H54 (cell line): ENCODE results near the gene GPC5.
"Not testable (repeated sequence)": the region's sequence is repeated elsewhere in the genome, so short reads cannot be mapped to it uniquely, and the experiment has no call there.

Experiments
- DNase-seq: peaks from one replicate; pipeline ENCODE4 v3.0.0; 2011; ENCODE audit warnings: low spot score, mixed read lengths; ENCODE audit not compliant: insufficient read length
- FAIRE-seq: peaks from 3 replicates; lab custom pipeline; 2011; peaks lifted over from hg19 to GRCh38; lab: Jason Lieb, UNC
- POLR2A ChIP-seq: IDR thresholded peaks from 2 replicates; pipeline ENCODE4 v1.6.1; 2011; ENCODE audit warnings: low read depth, mild to moderate bottlenecking, low read length

GPC5 gene

GRCh38 chr13:91659256-91660075 lies 261.0 kb downstream of the GPC5 start:
- FAIRE-seq, result no peak
- TF ChIP-seq POLR2A, result no peak
- no peak for DNase-seq

GRCh38 chr13:91660076-91660415 lies 261.6 kb downstream of the GPC5 start:
- no peak for TF ChIP-seq POLR2A
- no peak for DNase-seq
- FAIRE-seq, result no peak

DNA sequence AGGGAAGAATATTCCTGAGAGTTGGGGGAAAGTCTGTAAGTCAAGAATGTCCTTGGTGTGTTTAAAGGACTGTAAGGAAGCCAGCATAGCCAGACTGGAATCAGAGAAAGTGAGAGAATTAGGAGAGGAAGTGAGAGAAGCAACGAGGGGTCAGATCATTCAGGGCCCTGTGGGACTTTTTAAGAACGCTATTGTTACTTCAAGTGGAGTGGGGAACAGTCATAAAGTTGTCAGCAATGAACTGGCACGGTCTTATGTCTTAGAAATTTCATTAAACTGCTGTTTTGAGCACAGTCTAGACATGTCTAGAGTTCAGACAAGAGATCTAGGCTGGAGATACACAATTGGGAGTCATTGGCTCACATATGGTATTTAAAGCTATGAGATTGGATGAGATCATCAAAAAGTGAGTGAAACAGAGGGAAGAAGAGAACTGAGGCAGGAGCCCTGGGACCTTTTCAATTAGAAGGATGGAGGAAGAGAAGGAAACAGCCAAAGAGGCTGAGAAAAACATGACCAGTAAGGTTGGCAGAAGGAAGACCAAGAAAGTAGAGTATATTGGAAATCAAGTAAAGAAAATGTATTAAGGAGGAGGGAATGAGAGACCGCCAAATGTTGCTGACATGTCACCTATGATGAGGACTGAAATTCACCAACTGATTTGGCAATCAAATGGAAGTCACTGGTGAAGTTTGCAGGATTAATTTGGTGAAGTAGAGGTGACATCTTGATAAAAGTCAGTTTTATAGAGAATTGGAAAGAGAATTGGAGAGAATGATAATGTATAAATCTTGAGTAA lies 263.5 kb downstream of the GPC5 start:
- no peak for DNase-seq
- no peak for FAIRE-seq
- no peak for TF ChIP-seq POLR2A

- FAIRE-seq, result no peak
- no peak for DNase-seq
- no peak for TF ChIP-seq POLR2A
These were observed 265.6 kb downstream of the GPC5 start for GRCh38 chr13:91664039-91664438.

- no peak for DNase-seq
- TF ChIP-seq POLR2A, result no peak
- FAIRE-seq, result no peak
These were observed 269.1 kb downstream of the GPC5 start for GRCh38 chr13:91667486-91667885.

DNA sequence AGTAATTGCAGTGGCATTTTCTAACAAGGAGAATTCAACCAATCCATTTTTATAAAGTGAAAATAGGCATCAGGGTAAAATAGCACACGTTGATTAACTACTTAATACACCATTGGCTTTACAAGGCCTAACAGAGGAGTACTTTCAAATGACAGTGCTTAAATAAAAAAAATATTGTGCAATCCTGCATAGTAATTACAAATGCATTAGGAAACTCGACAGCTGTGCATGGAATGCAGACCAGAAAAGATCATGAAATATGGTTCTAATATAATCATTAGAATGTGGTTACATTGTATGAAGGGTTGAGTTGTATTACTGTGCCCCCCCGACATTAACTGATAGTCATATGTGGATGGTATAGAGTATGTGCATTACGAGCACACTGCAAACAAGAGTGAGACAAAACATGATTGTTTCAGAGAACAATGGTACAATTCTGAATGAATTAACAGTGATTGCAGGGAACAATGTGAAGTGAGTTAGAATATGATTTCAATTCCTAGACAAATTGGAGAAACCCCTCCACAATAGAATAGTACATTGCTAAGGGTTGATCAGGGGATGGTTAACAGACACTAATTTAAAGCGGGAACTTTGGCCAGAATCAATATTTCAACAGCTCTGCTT lies 270.6 kb downstream of the GPC5 start:
- FAIRE-seq (no peak), DNase-seq (no peak)
- TF ChIP-seq POLR2A, result no peak

DNA sequence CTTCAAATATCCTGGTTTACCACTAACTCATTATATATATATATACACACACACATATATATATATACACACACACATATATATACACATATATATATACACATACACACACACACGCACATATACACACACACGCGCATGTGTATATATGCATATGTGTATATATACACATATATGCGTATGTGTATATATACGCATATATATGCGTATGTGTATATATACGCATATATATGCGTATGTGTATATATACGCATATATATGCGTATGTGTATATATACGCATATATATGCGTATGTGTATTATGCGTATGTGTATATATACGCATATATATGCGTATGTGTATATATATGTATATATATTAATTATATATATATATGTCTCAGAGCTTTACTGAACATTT lies 275.9 kb downstream of the GPC5 start:
- not testable (repeated sequence) for FAIRE-seq

DNA sequence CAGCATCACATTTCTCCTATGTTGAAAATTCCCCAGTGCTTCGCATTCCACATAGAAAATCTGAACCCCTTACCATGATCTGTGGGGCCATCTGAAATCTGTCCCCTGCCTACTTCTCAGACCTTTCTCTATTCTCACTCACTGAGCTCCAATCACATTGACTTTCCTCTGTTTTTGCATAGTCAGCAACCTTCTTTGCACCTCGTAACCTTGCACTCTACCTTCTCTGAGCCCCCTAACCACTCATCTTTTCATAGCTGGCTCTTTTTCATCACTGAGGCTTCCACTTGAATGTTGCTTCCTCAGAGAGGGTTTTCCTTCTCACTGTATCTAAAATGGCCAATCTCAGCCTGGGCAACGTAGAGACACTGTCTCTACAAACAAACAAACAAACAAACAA lies 286.3 kb downstream of the GPC5 start:
- TF ChIP-seq POLR2A, result no peak
- FAIRE-seq (no peak), DNase-seq (no peak)

More for the DNA sequence above, 275.9 kb downstream of the GPC5 start:
- DNase-seq, result not testable (repeated sequence)

- FAIRE-seq (no peak), DNase-seq (no peak)
- TF ChIP-seq POLR2A, result no peak
These were observed 292.5 kb downstream of the GPC5 start for GRCh38 chr13:91690944-91691343.

- no peak for TF ChIP-seq POLR2A
- no peak for FAIRE-seq
These were observed 295.0 kb downstream of the GPC5 start for GRCh38 chr13:91693466-91693865.

GRCh38 chr13:91698308-91698707 lies 299.9 kb downstream of the GPC5 start:
- DNase-seq (no peak), FAIRE-seq (no peak)
- no peak for TF ChIP-seq POLR2A

More at GRCh38 chr13:91693466-91693865, 295.0 kb downstream of the GPC5 start:
- DNase-seq, result no peak

DNA sequence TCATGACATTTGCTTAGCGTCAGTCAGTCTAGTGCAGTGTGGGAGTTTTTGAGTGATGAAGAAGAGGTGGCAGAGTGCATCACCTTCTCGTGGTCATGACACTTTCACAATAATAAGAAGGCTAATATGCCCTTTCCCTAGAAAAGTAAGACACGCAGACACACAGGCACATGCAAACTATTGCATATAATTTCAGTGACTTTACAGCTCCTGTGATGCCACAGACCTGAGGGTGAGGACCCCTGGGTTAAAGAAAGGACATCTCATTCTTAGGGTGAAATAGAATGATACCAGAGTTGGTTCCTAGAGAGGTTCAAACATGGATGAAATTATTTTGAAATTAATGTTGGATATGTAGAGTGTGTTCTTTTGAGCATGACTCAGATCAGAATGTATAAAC lies 300.3 kb downstream of the GPC5 start:
- DNase-seq (no peak), FAIRE-seq (no peak)
- no peak for TF ChIP-seq POLR2A

- DNase-seq, result no peak
- TF ChIP-seq POLR2A, result no peak
- no peak for FAIRE-seq
These were observed 301.4 kb downstream of the GPC5 start for GRCh38 chr13:91699863-91700262.

GRCh38 chr13:91701975-91702374 lies 303.6 kb downstream of the GPC5 start:
- TF ChIP-seq POLR2A, result no peak
- DNase-seq (no peak), FAIRE-seq (no peak)
